ENCODE results near the gene EBLN1. TPM values are rescaled to one million over a fixed set of nuclear protein-coding genes. Genes with fewer than 3 reads are reported as not detected.

Gene EBLN1
- total and polyA plus RNA-seq, 9 of the 15 experiments (the other 6 are each of a cell fraction or from before 2014, with no cell fraction given), result 0.06 to 3.1 (median 0.80) TPM

- no peak for TF ChIP-seq ZMIZ1 (IDR thresholded peaks at IDR 0.05; ENCODE audit: low read depth in 2 of 2, low read length in 2 of 2)
- peak; percentile 10; the same call in 1 of the 2 replicates for TF ChIP-seq SIN3B (IDR thresholded peaks at IDR 0.05; ENCODE audit: low read depth)
- no peak for TF ChIP-seq CAMTA2 (CRISPR knock-in tag; conservative IDR thresholded peaks at IDR 0.05)
- no peak for TF ChIP-seq SAP30 (IDR thresholded peaks at IDR 0.05; ENCODE audit: borderline replicate concordance, insufficient read depth, low read depth, low read length, poor library complexity, severe bottlenecking)
- peak; percentile 83 for TF ChIP-seq HDAC2 (IDR thresholded peaks at IDR 0.05)
- no peak for TF ChIP-seq PYGO2 (tag; IDR thresholded peaks at IDR 0.05)
- TF ChIP-seq ZNF551 (CRISPR knock-in tag; IDR thresholded peaks at IDR 0.05), result no peak
- TF ChIP-seq NFE2 (IDR thresholded peaks at IDR 0.05; ENCODE audit: low read depth), result peak; percentile 26; the same call in 1 of the 2 replicates
- no peak for TF ChIP-seq NELFE (IDR thresholded peaks at IDR 0.05; ENCODE audit: insufficient read depth, insufficient read length)
- no peak for TF ChIP-seq POU5F1 (IDR thresholded peaks at IDR 0.05; ENCODE audit: borderline replicate concordance, low read depth, low read length, partially characterized antibody)
- no peak for TF ChIP-seq ZNF134 (CRISPR knock-in tag; conservative IDR thresholded peaks at IDR 0.05)
- TF ChIP-seq MAFK (IDR thresholded peaks at IDR 0.05; ENCODE audit: low read length), result no peak
- TF ChIP-seq, protein P1, sequence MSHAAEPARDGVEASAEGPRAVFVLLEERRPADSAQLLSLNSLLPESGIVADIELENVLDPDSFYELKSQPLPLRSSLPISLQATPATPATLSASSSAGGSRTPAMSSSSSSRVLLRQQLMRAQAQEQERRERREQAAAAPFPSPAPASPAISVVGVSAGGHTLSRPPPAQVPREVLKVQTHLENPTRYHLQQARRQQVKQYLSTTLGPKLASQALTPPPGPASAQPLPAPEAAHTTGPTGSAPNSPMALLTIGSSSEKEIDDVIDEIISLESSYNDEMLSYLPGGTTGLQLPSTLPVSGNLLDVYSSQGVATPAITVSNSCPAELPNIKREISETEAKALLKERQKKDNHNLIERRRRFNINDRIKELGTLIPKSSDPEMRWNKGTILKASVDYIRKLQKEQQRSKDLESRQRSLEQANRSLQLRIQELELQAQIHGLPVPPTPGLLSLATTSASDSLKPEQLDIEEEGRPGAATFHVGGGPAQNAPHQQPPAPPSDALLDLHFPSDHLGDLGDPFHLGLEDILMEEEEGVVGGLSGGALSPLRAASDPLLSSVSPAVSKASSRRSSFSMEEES (CRISPR knock-in tag; IDR thresholded peaks at IDR 0.05), result no peak
- no peak for TF ChIP-seq TBL1XR1 (IDR thresholded peaks at IDR 0.05; ENCODE audit: low read length in 2 of 2)
- TF ChIP-seq NFYB (IDR thresholded peaks at IDR 0.05; ENCODE audit: extremely low read depth, insufficient read length), result no peak
- TF ChIP-seq, protein P2, sequence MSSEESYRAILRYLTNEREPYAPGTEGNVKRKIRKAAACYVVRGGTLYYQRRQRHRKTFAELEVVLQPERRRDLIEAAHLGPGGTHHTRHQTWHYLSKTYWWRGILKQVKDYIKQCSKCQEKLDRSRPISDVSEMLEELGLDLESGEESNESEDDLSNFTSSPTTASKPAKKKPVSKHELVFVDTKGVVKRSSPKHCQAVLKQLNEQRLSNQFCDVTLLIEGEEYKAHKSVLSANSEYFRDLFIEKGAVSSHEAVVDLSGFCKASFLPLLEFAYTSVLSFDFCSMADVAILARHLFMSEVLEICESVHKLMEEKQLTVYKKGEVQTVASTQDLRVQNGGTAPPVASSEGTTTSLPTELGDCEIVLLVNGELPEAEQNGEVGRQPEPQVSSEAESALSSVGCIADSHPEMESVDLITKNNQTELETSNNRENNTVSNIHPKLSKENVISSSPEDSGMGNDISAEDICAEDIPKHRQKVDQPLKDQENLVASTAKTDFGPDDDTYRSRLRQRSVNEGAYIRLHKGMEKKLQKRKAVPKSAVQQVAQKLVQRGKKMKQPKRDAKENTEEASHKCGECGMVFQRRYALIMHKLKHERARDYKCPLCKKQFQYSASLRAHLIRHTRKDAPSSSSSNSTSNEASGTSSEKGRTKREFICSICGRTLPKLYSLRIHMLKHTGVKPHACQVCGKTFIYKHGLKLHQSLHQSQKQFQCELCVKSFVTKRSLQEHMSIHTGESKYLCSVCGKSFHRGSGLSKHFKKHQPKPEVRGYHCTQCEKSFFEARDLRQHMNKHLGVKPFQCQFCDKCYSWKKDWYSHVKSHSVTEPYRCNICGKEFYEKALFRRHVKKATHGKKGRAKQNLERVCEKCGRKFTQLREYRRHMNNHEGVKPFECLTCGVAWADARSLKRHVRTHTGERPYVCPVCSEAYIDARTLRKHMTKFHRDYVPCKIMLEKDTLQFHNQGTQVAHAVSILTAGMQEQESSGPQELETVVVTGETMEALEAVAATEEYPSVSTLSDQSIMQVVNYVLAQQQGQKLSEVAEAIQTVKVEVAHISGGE (CRISPR knock-in tag; IDR thresholded peaks at IDR 0.05), result 0 out of 6 replicates have a peak, but pooled peaks of 1 of the 3 experiments have one; percentile 38
- no peak for TF ChIP-seq ZNF583 (CRISPR knock-in tag; IDR thresholded peaks at IDR 0.05)
- TF ChIP-seq NFRKB (IDR thresholded peaks at IDR 0.05; ENCODE audit: low read depth), result 0 out of 2 replicates have a peak, but pooled peaks have one; percentile 8
- TF ChIP-seq ILK (tag; IDR thresholded peaks at IDR 0.05; ENCODE audit: borderline replicate concordance, low read depth), result no peak
Observed at GRCh38 chr10:22228167-22228938, 10.5 kb upstream of the EBLN1 start (continued).

Data from K562 (cell line).